ENCODE results near the gene TIMM44. TPM values are rescaled to one million over a fixed set of nuclear protein-coding genes. Genes with fewer than 3 reads are reported as not detected.
"Not testable (repeated sequence)": the region's sequence is repeated elsewhere in the genome, so short reads cannot be mapped to it uniquely, and the experiment has no call there.

TIMM44 gene
- total RNA-seq, 1 experiment from 2014 or later = 72.8 TPM

GRCh38 chr19:7930765-7931164, 12.7 kb downstream of the TIMM44 start:
- Histone ChIP-seq H3K9me2 (ENCODE audit: insufficient read depth) (no peaks in the 10 kb centered on the region), H3K4me2 (no peak overlapping the region), H3K4me1 (replicated peaks; ENCODE audit: insufficient read depth) (peaks cover 28% of the 10 kb centered on the region), H3K9me3 (ENCODE audit: insufficient read depth, low read depth) (no peaks in the 10 kb centered on the region), H3K4me3 (no peak overlapping the region), H2AFZ (no peak overlapping the region), H3K27ac (peak overlapping the region; percentile 92; the same call in 1 of the 2 replicates), H3K79me2 (ENCODE audit: low read depth) (no peaks in the 10 kb centered on the region), H3K27me3 (ENCODE audit: insufficient read depth, low read depth) (no peaks in the 10 kb centered on the region), H3F3A (ENCODE audit: insufficient read depth, low read depth) (peaks cover 48% of the 10 kb centered on the region), H4K20me1 (ENCODE audit: insufficient read depth) (peaks cover 14% of the 10 kb centered on the region; the same call in 1 of the 2 replicates), H3K36me3 (ENCODE audit: low read depth) (peaks cover 20% of the 10 kb centered on the region)
- no peak for DNase-seq
- no TSS peak for BruUV-seq (replicated peaks)
- ChIA-PET CTCF (interaction anchor here (0.5 to 2.7 kb wide), 3 partner anchors 11 to 387 kb away, joined by 4 to 25 read pairs (median 5); partner anchors contain the start of genes SNAPC2 and TIMM44), POLR2A (ENCODE audit: unreplicated experiment) (no interaction called here)
- intact Hi-C loops (cut with micrococcal nuclease; ENCODE audit: unreplicated experiment) = no loop called here
- TF ChIP-seq, protein P1, sequence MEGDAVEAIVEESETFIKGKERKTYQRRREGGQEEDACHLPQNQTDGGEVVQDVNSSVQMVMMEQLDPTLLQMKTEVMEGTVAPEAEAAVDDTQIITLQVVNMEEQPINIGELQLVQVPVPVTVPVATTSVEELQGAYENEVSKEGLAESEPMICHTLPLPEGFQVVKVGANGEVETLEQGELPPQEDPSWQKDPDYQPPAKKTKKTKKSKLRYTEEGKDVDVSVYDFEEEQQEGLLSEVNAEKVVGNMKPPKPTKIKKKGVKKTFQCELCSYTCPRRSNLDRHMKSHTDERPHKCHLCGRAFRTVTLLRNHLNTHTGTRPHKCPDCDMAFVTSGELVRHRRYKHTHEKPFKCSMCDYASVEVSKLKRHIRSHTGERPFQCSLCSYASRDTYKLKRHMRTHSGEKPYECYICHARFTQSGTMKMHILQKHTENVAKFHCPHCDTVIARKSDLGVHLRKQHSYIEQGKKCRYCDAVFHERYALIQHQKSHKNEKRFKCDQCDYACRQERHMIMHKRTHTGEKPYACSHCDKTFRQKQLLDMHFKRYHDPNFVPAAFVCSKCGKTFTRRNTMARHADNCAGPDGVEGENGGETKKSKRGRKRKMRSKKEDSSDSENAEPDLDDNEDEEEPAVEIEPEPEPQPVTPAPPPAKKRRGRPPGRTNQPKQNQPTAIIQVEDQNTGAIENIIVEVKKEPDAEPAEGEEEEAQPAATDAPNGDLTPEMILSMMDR (conservative IDR thresholded peaks at IDR 0.05) = no peak
- no peak for TF ChIP-seq EZH2 (IDR thresholded peaks at IDR 0.05; ENCODE audit: low read depth)

GRCh38 chr19:7930030-7930429, 13.4 kb downstream of the TIMM44 start:
- H3K4me3 ChIP-seq; BruUV-seq (replicated peaks); H2AFZ ChIP-seq; H3K79me2 ChIP-seq (ENCODE audit: low read depth); H3K9me3 ChIP-seq (ENCODE audit: insufficient read depth, low read depth); H4K20me1 ChIP-seq (ENCODE audit: insufficient read depth); H3K9me2 ChIP-seq (ENCODE audit: insufficient read depth); H3K27me3 ChIP-seq (ENCODE audit: insufficient read depth, low read depth); intact Hi-C loops (cut with micrococcal nuclease; ENCODE audit: unreplicated experiment): not testable (repeated sequence)
- peaks cover 28% of the 10 kb centered on the region for H3K4me1 ChIP-seq (replicated peaks; ENCODE audit: insufficient read depth)
- H3K4me2 ChIP-seq = peak overlapping the region; percentile 64
- H3F3A ChIP-seq (ENCODE audit: insufficient read depth, low read depth) = peaks cover 48% of the 10 kb centered on the region
- peak overlapping the region; percentile 92 for H3K27ac ChIP-seq
- CTCF ChIA-PET = interaction anchor here (0.5 to 2.7 kb wide), 3 partner anchors 10 to 335 kb away, joined by 3 to 25 read pairs (median 5); partner anchors contain the start of genes SNAPC2 and TIMM44
- POLR2A ChIA-PET (ENCODE audit: unreplicated experiment) = interaction anchor here (0.6 kb wide), 1 partner anchor 1873 kb away, joined by 3 read pairs; no protein-coding TSS in a partner anchor
- DNase-seq = peak in 1 of 2 experiments; percentile 70
- peaks cover 12% of the 10 kb centered on the region for H3K36me3 ChIP-seq (ENCODE audit: low read depth)

GRCh38 chr19:7928741-7929701, 14.4 kb downstream of the TIMM44 start:
- peak; percentile 80 to 89 for DNase-seq
- Histone ChIP-seq H3F3A (ENCODE audit: insufficient read depth, low read depth) (peaks cover 48% of the 10 kb centered on the region), H3K9me2 (ENCODE audit: insufficient read depth) (no peaks in the 10 kb centered on the region), H3K27ac (peak overlapping the region; percentile 92), H3K36me3 (ENCODE audit: low read depth) (peaks cover 5% of the 10 kb centered on the region; the same call in 1 of the 2 replicates), H3K4me2 (peak overlapping the region; percentile 64), H3K9me3 (ENCODE audit: insufficient read depth, low read depth) (no peaks in the 10 kb centered on the region), H3K4me3 (no peak overlapping the region), H3K27me3 (ENCODE audit: insufficient read depth, low read depth) (no peaks in the 10 kb centered on the region), H3K4me1 (replicated peaks; ENCODE audit: insufficient read depth) (peaks cover 28% of the 10 kb centered on the region), H2AFZ (no peak overlapping the region), H4K20me1 (ENCODE audit: insufficient read depth) (0 out of 2 replicates have a peak, but pooled peaks cover 8% of the 10 kb centered on the region), H3K79me2 (ENCODE audit: low read depth) (no peaks in the 10 kb centered on the region)
- CTCF ChIA-PET = interaction anchor here (0.6 to 2.7 kb wide), 7 partner anchors 15 to 362 kb away, joined by 3 to 25 read pairs (median 4); partner anchors contain the start of gene TIMM44
- intact Hi-C loops (cut with micrococcal nuclease; ENCODE audit: unreplicated experiment) = loop anchor here (5.0 to 10.0 kb wide), 2 partner anchors 254 to 323 kb away; partner anchors contain the start of gene MCEMP1
- BruUV-seq (replicated peaks) = TSS peak; percentile 77
- POLR2A ChIA-PET (ENCODE audit: unreplicated experiment) = interaction anchor here (0.5 to 0.9 kb wide), 7 partner anchors 14 to 414 kb away, joined by 3 to 37 read pairs (median 6); partner anchors contain the start of genes KANK3, TGFBR3L and TIMM44
- TF ChIP-seq EZH2 (IDR thresholded peaks at IDR 0.05; ENCODE audit: low read depth) = no peak
- TF ChIP-seq, protein P1 (conservative IDR thresholded peaks at IDR 0.05) = peak; percentile 75
